Hematopoietic multipotent progenitor cell treated with erythropoietin and hydrocortisone succinate and interleukin-3 and kit ligand, for 17 days (in vitro differentiated cells): Measurements from ENCODE around the gene FBXL17.
"Not testable (repeated sequence)": the region's sequence is repeated elsewhere in the genome, so short reads cannot be mapped to it uniquely, and the experiment has no call there.

ENCODE experiments used
- DNase-seq: peaks from one replicate; pipeline ENCODE4 v3.0.0-alpha.2; 2015; ENCODE audit warnings: low spot score

The FBXL17 gene

DNA sequence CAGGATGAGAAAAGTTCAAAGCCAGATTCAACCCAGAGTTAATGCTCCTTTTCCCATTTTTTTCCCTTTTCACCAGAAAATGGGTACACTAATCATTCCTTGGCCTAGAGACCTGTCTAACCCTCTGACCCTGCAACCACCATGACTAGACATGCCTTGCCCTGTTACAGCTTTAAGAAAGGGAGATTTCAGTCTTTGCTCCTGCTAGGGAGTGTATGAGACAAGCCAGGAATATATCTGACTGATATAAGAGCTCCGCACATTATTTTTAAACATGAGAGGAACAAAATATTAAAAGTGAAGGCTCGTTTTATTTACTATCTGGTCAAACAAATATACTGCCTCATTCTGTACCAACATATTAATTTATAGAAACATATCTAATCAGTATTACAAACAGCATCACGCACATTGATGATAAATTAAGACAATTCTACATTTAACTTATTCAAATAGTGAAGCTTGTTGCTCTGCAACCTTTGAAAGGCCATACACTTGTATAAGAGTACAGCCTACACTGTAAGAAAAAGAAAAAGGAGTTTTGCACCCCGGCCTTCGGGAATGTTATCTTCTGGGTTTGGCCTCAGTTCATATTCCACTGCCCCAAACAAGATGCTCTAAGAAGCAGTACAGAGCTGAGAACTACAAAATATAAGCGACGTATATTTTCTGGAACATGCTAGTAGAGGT lies 132.7 kb downstream of the FBXL17 start:
- no peak for DNase-seq

DNA sequence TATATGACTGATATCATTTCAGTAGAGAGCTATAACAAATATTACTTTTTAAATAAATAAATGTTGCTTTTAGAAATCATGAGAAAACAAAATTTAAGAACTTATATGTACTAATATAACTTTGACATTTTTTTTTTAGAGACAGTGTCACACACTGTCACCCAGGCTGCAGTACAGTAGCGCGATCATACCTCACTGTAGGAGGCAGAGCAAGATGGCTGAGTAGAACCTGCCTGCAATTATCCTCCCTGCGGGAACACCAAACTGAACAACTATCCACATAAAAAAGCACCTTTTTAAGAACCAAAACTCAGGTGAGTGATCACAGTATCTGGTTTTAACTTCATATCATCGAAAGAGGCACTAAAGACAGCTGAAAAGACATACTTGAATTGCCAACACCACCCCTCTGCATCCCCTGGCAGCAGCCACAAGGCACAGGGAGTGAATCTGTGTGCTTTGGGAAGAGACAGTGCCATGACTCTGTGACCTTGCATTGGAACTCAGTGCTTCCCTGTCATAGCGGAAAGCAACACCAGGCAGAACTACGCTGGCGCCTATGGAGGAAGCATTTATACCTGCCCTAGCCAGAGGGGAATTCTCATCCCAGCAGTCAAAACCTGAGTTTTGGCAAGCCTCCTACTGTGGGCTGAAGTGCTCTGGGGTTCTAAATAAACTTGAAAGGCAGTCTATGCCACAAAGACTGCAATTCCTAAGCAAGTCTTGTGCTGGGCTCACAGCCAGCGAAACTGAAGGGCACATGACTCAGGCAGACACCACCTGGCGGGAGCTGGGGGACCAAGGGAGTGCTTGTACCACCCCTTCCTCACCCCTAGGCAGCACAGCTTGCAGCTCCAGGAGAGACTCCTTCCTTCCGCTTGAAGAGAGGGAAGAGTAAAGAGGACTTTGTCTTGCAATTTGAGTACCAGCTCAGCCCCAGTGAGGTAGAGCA lies 142.7 kb downstream of the FBXL17 start:
- no peak for DNase-seq

DNA sequence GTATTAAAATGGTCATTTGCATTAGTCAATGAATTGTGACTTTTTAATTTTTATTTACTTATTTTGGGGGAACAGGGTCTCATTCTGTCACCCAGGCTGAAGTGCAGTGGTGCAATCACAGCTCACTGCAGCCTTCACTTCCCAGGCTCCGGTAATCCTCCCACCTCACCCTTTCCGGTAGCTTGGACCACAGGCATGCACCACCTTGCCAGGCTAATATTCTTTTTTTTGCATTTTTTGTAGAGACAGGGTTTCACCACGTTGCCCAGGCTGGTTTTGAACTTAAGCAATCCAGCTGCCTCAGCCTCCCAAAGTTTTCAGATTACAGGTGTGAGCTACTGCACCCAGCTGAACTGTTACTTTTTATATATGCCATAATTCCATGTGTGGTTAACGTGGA lies 143.4 kb downstream of the FBXL17 start:
- no peak for DNase-seq

DNA sequence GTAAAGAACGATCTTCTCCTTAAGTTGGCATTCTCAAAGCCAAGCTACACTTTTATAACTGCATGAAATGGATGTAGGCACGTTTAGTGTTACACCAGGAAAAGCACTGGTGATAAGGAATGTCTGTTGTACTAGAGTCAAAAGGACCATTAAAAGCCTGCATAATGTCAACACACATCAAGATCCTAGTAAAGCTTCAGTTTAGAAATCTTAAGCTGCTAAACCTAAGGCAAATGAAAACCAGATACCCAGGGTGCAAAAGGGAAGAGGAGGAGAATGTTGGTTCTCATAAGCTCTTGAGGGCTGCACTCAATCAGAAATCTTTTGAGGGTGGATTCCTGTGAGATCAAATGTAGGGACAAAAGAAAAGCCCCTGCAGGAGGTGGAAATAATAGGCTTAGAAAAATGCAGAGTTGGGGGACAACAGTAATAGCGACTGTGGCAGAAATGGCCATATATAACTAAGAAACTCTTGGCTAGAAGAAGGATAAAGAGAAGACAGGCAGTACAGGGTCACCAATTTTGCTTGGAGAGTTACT lies 148.2 kb downstream of the FBXL17 start:
- no peak for DNase-seq

DNA sequence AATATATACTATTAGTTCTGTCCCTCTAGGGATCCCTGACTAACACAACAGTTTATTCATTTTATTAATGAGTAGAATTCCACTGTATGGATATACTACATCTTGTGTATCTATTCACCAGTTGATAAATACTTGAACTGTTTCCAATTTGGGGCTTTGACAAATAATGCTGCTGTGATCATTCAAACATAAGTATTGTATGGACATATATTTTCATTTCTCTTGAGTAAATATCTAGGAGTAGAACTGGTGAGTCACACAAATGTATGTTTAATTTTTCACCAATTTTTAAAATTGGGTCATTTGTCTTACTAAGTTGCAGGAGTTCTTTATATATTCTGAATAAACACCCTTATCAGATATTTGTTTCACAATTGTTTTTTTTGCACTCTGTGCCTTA lies 149.1 kb downstream of the FBXL17 start:
- no peak for DNase-seq

DNA sequence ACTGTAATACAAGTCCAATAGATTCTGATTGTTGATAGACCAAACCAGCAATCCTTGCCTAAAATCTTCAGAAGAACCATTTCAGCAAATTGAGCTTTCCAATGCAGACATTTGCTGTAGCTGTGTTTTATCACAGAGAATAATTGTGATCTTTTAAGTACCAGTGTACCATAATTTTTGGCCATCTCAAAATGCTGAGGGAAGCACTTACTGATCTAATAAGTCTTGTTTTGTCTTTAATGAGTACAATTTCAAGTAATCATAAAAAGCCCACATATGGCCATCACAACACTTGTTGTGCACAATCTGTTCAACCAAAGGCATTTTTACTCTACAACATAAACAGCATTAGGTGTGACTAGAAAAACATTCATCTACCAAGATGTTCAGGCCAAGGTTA lies 159.9 kb downstream of the FBXL17 start:
- DNase-seq = no peak

DNA sequence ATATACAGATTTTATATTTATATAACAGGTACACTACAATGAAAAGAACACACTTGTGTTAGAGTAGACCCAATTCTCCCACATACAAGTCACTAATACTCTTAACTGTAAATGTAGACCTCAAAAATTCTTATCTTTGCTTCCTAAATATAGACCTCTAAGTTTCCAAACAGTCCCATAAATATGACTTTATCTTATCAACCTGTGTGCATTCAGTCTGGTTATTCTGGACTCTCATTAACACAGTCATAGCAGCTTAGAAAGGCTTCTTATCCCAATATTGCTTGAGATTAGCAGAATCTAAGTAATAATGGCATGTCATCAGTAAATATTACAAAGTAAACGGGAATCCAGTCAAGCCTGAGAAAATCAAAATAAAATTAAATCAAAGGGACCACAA lies 161.1 kb downstream of the FBXL17 start:
- DNase-seq = no peak

DNA sequence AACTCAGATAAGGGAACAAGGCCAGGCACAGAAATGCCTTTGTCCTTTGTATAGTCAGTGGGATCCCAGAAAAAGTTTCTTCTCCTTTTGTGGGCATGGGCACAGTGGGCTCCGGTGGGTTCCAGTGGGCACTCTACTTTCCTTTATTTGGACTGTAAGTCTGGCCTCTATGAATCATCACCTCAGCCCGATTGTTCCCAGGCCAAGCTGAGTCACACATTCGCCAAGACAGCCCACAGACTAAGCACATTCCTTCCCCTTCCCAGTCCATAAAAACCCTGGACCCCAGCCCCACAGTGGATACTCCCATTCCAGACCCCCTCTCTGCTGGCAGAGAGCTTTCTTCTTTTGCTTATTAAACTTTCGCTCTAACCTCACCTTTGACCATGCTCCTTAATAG lies 165.0 kb downstream of the FBXL17 start:
- no peak for DNase-seq

DNA sequence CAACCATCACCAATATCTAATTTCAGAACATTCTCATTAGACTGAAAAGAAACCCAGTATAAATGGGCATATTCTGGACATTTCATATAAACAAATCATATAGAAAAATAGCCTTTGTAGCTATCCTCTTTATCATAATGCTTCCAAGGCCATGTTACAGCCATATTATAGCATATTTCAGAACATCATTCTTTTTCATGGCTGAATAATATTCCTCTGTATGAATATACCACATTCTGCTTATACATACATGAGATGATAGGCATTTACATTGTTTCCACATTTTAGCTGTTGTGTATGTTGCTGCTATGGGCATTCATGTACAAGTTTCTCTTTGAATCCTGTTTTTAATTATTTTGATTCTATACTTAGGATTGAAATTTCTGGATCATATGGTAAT lies 167.0 kb downstream of the FBXL17 start:
- DNase-seq = no peak

DNA sequence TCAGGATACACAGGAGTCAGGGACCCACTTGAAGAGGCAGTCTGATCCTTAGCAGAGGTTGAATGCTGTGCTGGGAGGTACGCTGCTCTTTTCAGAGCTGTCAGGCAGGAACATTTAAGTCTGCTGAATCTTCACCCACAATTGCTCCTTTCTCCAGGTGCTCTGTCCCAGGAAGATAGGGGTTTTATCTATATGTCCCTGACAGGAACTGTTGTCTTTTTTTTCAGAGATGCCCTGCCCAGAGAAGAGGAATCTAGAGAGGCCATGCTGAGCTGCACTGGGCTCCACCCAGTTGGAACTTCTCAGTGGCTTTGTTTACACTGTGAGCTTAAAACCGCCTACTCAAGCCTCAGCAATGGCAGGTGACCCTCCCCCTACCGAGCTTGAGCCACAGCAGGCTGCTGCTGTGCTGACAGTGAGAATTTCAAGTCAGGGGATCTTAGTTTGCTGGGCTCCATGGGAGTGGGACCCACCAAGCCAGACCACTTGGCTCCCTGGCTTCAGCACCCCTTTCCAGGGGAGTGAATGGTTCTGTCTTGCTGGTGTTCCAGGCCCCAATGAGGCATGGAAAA lies 169.0 kb downstream of the FBXL17 start:
- no peak for DNase-seq

DNA sequence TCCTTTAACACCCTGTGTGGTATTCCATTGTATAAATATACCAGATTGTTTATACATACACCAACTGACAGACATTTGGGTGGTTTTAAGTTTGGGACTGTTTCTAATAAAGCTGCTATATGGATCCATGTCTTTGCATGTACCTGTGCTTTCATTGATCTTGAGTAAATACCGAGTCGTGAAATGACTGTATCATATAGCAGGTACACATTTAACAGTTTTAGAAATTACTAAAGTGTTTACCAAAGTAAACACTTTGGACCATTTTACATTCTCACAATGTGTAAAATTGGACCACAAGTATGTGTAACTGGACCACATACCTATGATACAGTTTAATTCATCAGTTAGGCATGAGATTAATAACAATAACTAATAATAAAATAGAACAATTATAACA lies 175.2 kb downstream of the FBXL17 start:
- no peak for DNase-seq

DNA sequence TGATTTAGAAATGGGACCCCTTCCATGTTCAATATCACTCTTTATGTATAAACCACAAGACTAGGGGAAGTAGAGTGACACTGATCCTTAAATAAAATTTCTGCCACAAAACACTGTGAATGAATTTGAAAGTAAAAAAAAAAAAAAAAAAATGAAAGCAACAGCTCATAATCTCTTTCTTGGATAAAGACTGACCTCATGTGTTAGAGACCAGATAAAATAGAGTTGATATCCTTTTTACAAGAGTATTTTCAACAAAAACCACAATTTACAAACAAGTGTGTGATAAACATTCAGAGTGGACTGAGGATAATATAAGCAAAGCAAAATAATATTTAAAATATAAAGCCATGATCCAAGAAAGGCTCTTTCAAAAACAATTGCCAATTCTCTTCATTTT lies 180.2 kb downstream of the FBXL17 start:
- DNase-seq = no peak

DNA sequence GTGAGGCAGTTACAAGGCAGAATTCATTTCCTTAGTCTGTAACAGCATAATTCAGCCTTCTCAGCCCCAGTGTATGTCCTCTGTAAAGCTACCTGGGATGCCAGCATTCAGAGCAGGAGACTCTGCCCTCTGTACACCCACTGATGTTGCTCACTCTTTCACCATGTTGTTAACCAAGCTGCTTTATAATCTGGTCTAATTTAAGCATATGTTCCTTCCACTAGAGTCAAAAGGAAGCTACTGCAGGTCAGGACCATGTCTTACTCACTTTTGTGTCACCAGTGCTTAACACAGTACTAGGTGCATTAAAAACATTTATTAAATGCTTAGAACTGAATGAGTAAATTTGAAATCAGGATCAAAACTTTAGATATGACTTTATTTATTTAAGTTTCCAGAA lies 185.6 kb downstream of the FBXL17 start:
- DNase-seq = no peak

DNA sequence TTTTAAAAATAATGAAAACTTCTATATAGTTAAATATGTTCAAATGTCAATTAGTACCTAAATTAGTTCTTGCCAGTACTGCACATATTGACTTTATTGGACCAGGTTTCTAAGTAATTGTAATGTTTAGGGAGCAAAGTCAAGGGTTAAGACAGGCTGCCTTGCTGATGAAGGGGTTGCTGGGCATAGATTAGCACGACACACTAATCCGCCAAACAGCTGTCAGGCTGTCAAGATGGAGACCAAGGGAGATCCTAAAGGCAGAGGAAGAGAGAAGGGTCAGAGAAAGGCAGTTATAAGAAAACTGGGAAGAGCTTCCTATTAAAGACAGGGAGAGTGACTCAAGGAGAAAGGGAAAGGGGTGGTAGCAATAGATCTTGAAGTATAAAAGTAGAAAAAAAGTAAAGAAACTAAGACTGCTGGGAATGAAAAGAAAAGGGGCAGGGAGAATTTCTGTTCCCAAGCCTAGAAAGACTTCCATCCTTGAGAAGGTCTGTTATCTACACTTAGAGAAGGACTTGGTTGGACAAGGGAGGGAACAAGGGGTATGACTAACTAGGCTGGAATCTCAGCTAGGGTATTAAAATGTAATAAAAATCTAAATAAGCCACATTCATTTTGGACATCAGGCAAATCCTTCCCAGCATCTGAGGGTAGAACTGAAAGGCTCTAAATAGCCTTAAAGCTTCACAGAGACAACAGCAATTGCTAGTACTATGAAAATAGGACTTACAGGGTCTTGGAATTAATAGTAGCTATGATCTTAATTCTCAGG lies 188.7 kb downstream of the FBXL17 start:
- DNase-seq = no peak

DNA sequence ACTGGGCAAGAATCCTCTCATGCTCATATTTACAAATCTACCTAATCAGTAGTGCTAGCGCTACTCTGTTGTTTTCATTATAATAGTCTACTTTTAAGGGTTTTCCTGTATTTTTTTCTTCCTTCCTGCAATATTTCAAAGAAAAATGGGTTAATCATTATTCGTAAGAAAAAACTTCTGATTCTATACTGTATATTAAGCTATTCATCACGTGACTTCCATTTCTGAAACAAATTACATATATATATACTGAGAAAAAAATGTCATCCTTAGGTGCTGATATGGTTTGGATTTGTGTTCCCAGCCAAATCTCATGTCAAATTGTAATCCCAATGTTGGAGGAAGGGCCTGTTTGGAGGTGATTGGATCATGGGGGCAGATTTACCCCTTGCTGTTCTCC lies 197.0 kb downstream of the FBXL17 start:
- no peak for DNase-seq

DNA sequence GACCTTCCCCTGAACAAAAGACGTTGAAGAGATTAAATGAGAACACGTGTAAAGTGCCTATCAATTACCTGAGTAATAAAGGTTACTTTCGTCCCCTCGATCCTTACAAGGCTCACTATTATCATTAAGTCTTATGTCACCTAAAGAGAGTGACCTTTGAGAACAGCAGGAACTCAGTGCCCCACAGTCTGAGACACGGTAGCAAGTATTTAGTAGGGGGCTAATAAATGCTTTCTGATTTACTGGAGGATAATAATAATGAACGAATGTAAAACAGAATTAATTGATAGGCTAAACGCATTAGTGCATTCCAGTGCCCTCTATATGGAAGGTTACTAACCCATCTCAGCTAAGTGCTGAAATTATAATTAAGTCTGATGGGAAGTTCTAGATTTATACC lies 199.9 kb downstream of the FBXL17 start:
- no peak for DNase-seq

DNA sequence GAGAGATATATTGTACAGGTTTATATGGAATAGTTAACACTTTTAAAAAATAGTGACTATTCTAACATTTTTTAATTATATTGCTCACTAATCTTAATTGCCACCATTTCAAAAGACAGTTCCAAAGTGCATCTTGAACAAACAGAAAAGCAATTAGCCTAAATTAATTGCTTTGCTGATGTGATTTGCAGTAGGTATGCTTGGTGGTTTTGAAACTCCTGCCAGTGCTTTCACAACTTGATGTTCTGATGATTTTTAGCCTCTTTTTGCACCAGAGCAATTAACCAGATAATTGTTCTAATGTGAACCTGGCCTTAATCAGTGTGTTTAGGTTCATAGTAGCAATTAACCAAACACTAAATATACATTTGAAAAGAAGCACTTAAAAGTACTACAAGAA lies 207.6 kb downstream of the FBXL17 start:
- DNase-seq = no peak

DNA sequence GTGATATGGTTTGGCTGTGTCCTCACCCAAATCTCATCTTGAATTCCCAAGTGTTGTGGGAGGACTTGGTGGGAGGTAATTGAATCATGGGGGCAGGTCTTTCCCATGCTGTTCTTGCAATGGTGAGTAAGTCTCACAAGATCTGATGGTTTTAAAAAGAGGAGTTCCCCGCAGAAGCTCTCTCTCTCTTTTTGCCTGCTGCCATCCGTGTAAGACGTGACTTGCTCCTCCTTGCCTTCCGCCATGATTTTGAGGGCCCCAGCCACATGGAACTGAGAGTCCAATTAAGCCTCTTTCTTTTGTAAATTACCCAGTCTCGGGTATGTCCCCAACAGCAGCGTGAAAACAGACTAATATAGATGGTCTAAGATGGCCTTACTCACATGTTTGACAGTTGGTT lies 210.1 kb downstream of the FBXL17 start:
- DNase-seq = no peak

DNA sequence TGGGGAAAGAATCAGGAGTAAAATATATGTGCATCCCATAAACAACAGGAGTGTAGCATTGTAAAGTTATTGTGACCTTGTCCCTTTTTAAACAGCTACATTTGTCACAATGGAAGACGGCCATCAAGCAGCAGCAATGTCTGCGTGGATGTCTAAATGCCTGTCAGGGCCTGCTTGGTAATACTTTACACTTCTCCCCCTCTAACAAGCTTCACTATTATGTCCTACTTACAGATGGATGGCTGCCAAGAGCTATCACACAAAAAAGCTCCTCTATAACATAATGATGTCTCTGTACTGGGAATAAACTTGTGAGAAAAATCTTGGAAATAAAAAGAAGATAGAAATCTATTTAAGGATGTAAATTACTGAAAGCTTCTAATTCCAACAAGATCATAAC lies 213.0 kb downstream of the FBXL17 start:
- no peak for DNase-seq

DNA sequence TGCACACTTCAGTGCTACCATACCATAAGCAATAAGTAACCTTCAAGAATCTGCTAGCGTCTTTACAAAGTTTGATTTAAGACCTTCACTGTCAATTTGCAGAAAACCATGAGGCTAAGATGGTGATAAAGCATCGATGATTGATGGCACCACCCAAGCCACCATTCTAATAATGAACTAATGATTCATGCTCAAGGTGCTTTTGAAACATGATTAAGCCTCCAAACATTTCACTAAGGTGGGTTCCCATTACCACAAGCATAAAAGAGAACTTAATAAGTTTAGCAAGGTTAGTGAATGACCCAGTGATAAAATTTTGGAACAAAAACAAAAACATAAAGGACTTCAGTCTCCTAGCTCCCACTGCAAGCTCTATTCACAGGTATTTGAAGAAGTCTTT lies 214.7 kb downstream of the FBXL17 start:
- no peak for DNase-seq

DNA sequence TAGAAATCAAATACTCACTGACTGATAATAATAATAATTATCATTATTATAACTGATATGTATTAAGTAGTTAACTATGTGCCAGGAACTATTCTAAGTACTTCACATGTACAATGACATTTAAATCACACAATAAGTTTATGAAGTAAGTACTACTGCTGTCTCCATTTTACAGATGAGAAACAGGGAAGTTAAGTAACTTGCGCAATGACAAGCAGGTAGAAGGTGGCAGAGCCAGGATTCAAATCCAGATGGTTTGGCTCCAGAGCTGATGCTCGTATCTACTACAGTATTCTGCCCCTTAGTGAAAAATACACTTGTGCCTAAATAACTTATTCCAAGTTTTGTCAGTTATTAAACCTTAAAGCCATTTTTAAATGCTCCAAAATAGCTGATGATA lies 217.3 kb downstream of the FBXL17 start:
- no peak for DNase-seq

DNA sequence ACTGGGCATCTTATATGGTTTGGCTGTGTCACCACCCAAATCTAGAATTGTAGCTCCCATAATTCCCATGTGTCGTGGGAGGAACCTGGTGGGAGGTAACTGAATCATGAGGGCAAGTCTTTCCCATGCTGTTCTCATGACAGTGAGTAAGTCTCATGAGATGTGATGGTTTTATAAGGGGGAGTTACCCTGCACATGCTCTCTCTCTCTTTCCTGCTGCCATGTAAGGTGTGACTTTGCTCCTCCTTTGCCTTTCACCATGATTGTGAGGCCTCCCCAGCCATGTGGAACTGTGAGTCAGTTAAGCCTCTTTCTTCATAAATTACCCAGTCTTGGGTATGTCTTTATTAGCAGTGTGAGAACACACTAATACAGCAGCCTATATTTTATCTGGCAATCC lies 229.0 kb downstream of the FBXL17 start:
- not testable (repeated sequence) for DNase-seq
